GM12878 (cell line): Measurements from ENCODE around the gene SNPH. TPM values are rescaled to one million over a fixed set of nuclear protein-coding genes. Genes with fewer than 3 reads are reported as not detected.

ENCODE experiments used
- ATAC-seq: fragments of 200-7000 bp; cut with Tn5 transposase; 3 replicates; pipeline ENCODE4 v1.9.1; 2020; ENCODE audit warnings: mild to moderate bottlenecking, moderate library complexity
- BruUV-seq: library from RNA; stranded (reverse); fragments of 400-500 nt; replicated peaks from 2 replicates; lab custom pipeline; 2021; lab: Mats Ljungman, UMichigan
- CTCF ChIA-PET: fragments of 300-600 bp; sonication (Branson Sonifier 250); formaldehyde crosslinking; extraction: SDS; loops from one replicate; lab custom pipeline; 2021; ENCODE audit warnings: inconsistent platforms; lab: Yijun Ruan, JAX
- POLR2A ChIA-PET: fragments of 350-600 bp; formaldehyde crosslinking; extraction: SDS; loops from one replicate; lab custom pipeline; 2021; ENCODE audit warnings: inconsistent platforms; lab: Charles Lee
- RAD21 ChIA-PET: fragments of 300-600 bp; sonication (Branson Sonifier 250); formaldehyde crosslinking; loops from one replicate; lab custom pipeline; 2023; ENCODE audit warnings: antibody characterized with exemption; ENCODE audit not compliant: unreplicated experiment; lab: Charles Lee
- SMC1A ChIA-PET: fragments of 300-600 bp; sonication (Branson Sonifier 250); formaldehyde crosslinking; loops from one replicate; lab custom pipeline; 2023; ENCODE audit not compliant: unreplicated experiment, uncharacterized antibody; lab: Charles Lee
- DNase-seq: peaks from one replicate; pipeline ENCODE4 v3.0.0-alpha.2; 2011; ENCODE audit warnings: low read depth, low spot score
- FAIRE-seq: peaks from 3 replicates; lab custom pipeline; 2011; peaks lifted over from hg19 to GRCh38; lab: Jason Lieb, UNC
- H2AFZ ChIP-seq: 2 replicates; pipeline ENCODE4 v1.6.0; 2011; ENCODE audit warnings: low read depth, low read length, control low read depth; ENCODE audit not compliant: control insufficient read depth
- H3K27ac ChIP-seq: 2 replicates; pipeline ENCODE4 v1.5.1; 2011; ENCODE audit warnings: control low read depth; ENCODE audit not compliant: control insufficient read depth, insufficient read depth
- H3K27me3 ChIP-seq, 2 experiments: replicated peaks in 1 of 2; 2 replicates each; pipeline versions ENCODE4 v1.6.0 to v1.6.1; 2011; ENCODE audit warnings: low read length in 1 of 2; ENCODE audit not compliant: control insufficient read depth in 2 of 2, insufficient read depth in 2 of 2
- H3K36me3 ChIP-seq, 2 experiments: 2 replicates each; pipeline ENCODE4 v1.5.1; 2011; ENCODE audit warnings: low read length in 1 of 2; ENCODE audit not compliant: control insufficient read depth in 2 of 2, insufficient read depth in 2 of 2
- H3K4me1 ChIP-seq: 2 replicates; pipeline ENCODE4 v1.6.1; 2011; ENCODE audit warnings: mild to moderate bottlenecking, low read length, moderate library complexity, mixed read lengths; ENCODE audit not compliant: control insufficient read depth, insufficient read depth
- H3K4me2 ChIP-seq: 2 replicates; pipeline ENCODE4 v1.6.0; 2011; ENCODE audit warnings: control low read depth; ENCODE audit not compliant: control insufficient read depth, insufficient read depth
- H3K4me3 ChIP-seq: fragments of 200-600 bp; sonication (generic); 2 replicates; pipeline ENCODE4 v1.5.1; 2016
- H3K79me2 ChIP-seq: 2 replicates; pipeline ENCODE4 v1.6.0; 2011; ENCODE audit warnings: low read length; ENCODE audit not compliant: control insufficient read depth, insufficient read depth
- H3K9ac ChIP-seq: 2 replicates; pipeline ENCODE4 v1.8.0; 2011; ENCODE audit warnings: low read length, control low read depth, mixed read lengths; ENCODE audit not compliant: control insufficient read depth, insufficient read depth
- H3K9me3 ChIP-seq: replicated peaks from 3 replicates; pipeline ENCODE4 v1.5.1; 2011; ENCODE audit warnings: mild to moderate bottlenecking, low read length; ENCODE audit not compliant: control insufficient read depth, insufficient read depth
- H4K20me1 ChIP-seq: 2 replicates; pipeline ENCODE4 v1.6.0; 2011; ENCODE audit not compliant: control insufficient read depth, insufficient read depth
- CREM ChIP-seq: IDR thresholded peaks from 2 replicates; pipeline ENCODE4 v1.6.1; 2014; ENCODE audit warnings: antibody characterized with exemption, low read depth
- ESRRA ChIP-seq: IDR thresholded peaks from 2 replicates; pipeline ENCODE4 v1.6.1; 2012; ENCODE audit warnings: mild to moderate bottlenecking, low read length, improper control_type of control experiment
- HDAC6 ChIP-seq: fragments of 200-600 bp; sonication (generic); IDR thresholded peaks from one replicate; pipeline ENCODE4 v1.8.0; 2017; ENCODE audit warnings: antibody characterized with exemption; ENCODE audit not compliant: unreplicated experiment
- POLR2A ChIP-seq: IDR thresholded peaks from 2 replicates; pipeline ENCODE4 v1.6.1; 2011; ENCODE audit warnings: low read depth, mild to moderate bottlenecking, low read length
- SIX5 ChIP-seq: IDR thresholded peaks from 2 replicates; pipeline ENCODE4 v1.6.1; 2011; ENCODE audit warnings: mild to moderate bottlenecking, low read depth, low read length, moderate library complexity; ENCODE audit not compliant: severe bottlenecking
- SMC3 ChIP-seq: IDR thresholded peaks from 2 replicates; pipeline ENCODE4 v1.6.1; 2011; ENCODE audit warnings: low read length, improper control_type of control experiment, borderline replicate concordance
- STAT1 ChIP-seq: fragments of 450-650 bp; conservative IDR thresholded peaks from 2 replicates; pipeline ENCODE4 v1.6.1; 2014; ENCODE audit warnings: antibody characterized with exemption, mild to moderate bottlenecking
- ZNF24 ChIP-seq: fragments of 450-650 bp; IDR thresholded peaks from 2 replicates; pipeline ENCODE4 v1.6.1; 2017; ENCODE audit warnings: antibody characterized with exemption, mild to moderate bottlenecking
- WGBS: methylation state at CpG from one replicate; pipeline ENCODE4 v1.1.6; 2016; ENCODE audit warnings: low lambda C conversion rate; ENCODE audit not compliant: insufficient replicate concordance, insufficient coverage; ENCODE audit errors: missing lambda C conversion rate; 5-methylcytosine and 5-hydroxymethylcytosine counted together
- in situ Hi-C: fragments of 300-500 bp; cut with MboI; formaldehyde crosslinking; loops from 9 replicates; pipeline ENCODE4 v1.14.3; 2018; ENCODE audit warnings: mixed read lengths
- intact Hi-C: fragments of 100-400 bp; cut with micrococcal nuclease; formaldehyde crosslinking; loops from one replicate; pipeline ENCODE4 v1.14.2; 2022; ENCODE audit not compliant: unreplicated experiment
- polyA plus RNA-seq, 11 experiments: library from polyadenylated mRNA; depleted of rRNA in 4 of 11; unstranded in 6 of 11; stranded (reverse) in 5 of 11; fragments of >200 nt; fragmentation: Nextera tagmentation in 4 of 11; fragmentation: Illumina TruSeq in 1 of 11; extraction: Ambion mirVana in 4 of 11; extraction: Trizol in 1 of 11; gene quantifications; 1 replicate in 1 of 11; 2 replicates in 10 of 11; pipeline versions ENCODE4 v1.2.1 to v1.2.3, GENCODE V29; 2011 to 2016; ENCODE audit warnings: inconsistent platforms in 2 of 11, missing spikeins in 2 of 11, low read depth in 1 of 11
- total RNA-seq, 4 experiments: library from RNA; depleted of rRNA in 3 of 4; stranded (reverse); fragments of >200 nt in 3 of 4; fragmentation: Illumina TruSeq in 1 of 4; extraction: Trizol in 1 of 4; gene quantifications; 2 replicates each; pipeline versions ENCODE4 v1.2.1 to v1.2.3, GENCODE V29; 2013 to 2021
- TF ChIP-seq, protein P1 (sequence below): fragments of 450-650 bp; IDR thresholded peaks from 2 replicates; pipeline ENCODE4 v1.6.1; 2016; ENCODE audit warnings: mild to moderate bottlenecking
- TF ChIP-seq, protein P2 (sequence below): IDR thresholded peaks from 2 replicates; pipeline ENCODE4 v1.6.1; 2012; ENCODE audit warnings: low read length, inconsistent platforms

SNPH gene
- total and polyA plus RNA-seq, 10 of the 15 experiments (the other 5 are each of a cell fraction or from before 2014, with no cell fraction given): 0.02 to 0.45 (median 0.34) TPM; not detected in 2

DNA sequence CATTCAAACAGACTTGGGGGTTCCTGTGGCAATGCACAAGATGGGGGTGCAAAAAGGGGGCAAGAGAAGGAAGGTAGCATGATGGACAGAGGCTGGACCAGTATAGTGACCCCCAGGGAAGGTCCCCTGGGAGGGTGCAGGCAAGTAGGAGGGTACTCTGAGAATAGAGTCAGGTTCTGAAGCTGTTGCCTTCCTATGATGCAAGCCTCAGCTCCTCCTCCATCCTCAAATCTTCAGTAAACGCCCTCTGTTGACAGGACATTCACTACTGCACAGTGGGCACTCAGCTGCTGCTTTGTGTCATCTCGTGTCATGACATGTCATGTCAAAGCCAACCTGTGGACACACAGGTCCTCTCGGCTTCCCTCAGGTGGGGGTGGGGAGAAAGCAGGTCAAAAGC is 68.7 kb downstream of the SNPH start:
- Histone ChIP-seq H3K27ac (no peak overlapping the region), H3K27me3 (no peaks in the 10 kb centered on the region), H3K79me2 (peaks cover 10% of the 10 kb centered on the region), H3K9ac (no peak overlapping the region), H3K9me3 (no peaks in the 10 kb centered on the region), H3K36me3 (no peaks in the 10 kb centered on the region; a peak in 1 of 4 replicates), H4K20me1 (no peaks in the 10 kb centered on the region; the same call in 1 of the 2 replicates), H2AFZ (no peak overlapping the region), H3K4me2 (no peak overlapping the region), H3K4me3 (no peak overlapping the region), H3K4me1 (peaks cover 9% of the 10 kb centered on the region)
- POLR2A ChIA-PET: interaction anchor here (0.5 kb wide), 1 partner anchor 1550 kb away, joined by 3 read pairs; no protein-coding TSS in a partner anchor
- in situ Hi-C loops (no loop called here), intact Hi-C loops (no loop called here)
- FAIRE-seq (no peak), DNase-seq (no peak), ATAC-seq (no peak)
- TF ChIP-seq POLR2A (0 out of 2 replicates have a peak, but pooled peaks have one; percentile 17), STAT1 (no peak)
- TF ChIP-seq, protein P1, sequence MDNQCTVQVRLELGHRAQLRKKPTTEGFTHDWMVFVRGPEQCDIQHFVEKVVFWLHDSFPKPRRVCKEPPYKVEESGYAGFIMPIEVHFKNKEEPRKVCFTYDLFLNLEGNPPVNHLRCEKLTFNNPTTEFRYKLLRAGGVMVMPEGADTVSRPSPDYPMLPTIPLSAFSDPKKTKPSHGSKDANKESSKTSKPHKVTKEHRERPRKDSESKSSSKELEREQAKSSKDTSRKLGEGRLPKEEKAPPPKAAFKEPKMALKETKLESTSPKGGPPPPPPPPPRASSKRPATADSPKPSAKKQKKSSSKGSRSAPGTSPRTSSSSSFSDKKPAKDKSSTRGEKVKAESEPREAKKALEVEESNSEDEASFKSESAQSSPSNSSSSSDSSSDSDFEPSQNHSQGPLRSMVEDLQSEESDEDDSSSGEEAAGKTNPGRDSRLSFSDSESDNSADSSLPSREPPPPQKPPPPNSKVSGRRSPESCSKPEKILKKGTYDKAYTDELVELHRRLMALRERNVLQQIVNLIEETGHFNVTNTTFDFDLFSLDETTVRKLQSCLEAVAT: no peak
- BruUV-seq: no TSS peak
- SMC1A ChIA-PET: no interaction called here
- CTCF ChIA-PET: no interaction called here
- WGBS: 48% methylated on average over 3 of the region's 3 CpGs
- RAD21 ChIA-PET: no interaction called here

DNA sequence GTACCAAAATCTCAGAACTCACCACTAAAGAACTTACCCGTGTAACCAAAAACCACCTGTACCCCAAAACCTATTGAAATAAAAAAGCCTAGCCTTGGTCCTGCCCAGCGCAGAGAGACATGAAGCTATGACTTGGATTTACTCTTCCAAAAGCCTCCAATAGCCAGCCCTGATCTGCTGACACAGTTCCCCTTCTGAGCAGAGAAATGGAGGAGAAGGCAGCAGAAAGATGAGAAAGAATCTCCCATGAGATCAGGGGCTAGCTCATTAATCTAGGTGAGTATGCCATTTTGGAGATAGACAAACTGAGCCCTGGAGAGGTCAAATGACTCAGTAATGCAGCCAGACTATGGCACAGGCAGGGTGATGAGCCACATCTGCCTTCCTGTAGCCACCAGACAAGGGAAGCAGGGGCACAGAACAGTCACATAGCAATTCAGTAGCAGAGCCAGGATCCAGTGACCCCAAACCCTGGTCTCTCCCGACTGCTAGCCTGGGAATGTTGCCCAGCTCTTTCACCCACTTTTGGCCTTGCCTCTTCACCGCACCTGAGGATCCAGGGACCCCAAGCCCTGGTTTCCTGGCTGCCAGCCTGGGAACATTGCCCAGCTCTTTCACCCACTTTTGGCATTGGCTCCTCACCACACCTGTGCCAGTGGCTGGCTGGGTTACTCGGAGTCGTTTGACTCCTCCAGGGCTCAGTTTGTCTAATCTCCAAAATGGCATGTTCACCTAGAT is 70.0 kb downstream of the SNPH start:
- no peak for TF ChIP-seq SMC3
- TF ChIP-seq CREM: no peak
- TF ChIP-seq, protein P2, sequence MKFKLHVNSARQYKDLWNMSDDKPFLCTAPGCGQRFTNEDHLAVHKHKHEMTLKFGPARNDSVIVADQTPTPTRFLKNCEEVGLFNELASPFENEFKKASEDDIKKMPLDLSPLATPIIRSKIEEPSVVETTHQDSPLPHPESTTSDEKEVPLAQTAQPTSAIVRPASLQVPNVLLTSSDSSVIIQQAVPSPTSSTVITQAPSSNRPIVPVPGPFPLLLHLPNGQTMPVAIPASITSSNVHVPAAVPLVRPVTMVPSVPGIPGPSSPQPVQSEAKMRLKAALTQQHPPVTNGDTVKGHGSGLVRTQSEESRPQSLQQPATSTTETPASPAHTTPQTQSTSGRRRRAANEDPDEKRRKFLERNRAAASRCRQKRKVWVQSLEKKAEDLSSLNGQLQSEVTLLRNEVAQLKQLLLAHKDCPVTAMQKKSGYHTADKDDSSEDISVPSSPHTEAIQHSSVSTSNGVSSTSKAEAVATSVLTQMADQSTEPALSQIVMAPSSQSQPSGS: no peak
- TF ChIP-seq ESRRA: no peak
- no peak for TF ChIP-seq ZNF24
- no peak for TF ChIP-seq HDAC6
- no peak for TF ChIP-seq SIX5
- Histone ChIP-seq H3K36me3 (no peaks in the 10 kb centered on the region; a peak in 1 of 4 replicates), H3K4me3 (no peak overlapping the region), H4K20me1 (no peaks in the 10 kb centered on the region; the same call in none of the 2 replicates), H3K4me1 (peaks cover 5% of the 10 kb centered on the region), H3K9ac (no peak overlapping the region), H3K79me2 (no peaks in the 10 kb centered on the region), H2AFZ (no peak overlapping the region), H3K27me3 (no peaks in the 10 kb centered on the region), H3K4me2 (no peak overlapping the region), H3K9me3 (no peaks in the 10 kb centered on the region), H3K27ac (no peak overlapping the region)
- ChIA-PET POLR2A (interaction anchor here (0.6 kb wide), 1 partner anchor 55 kb away, joined by 4 read pairs; no protein-coding TSS in a partner anchor), SMC1A (no interaction called here), CTCF (interaction anchor here (0.7 kb wide), 2 partner anchors 8 to 65 kb away, joined by 3 read pairs; no protein-coding TSS in a partner anchor), RAD21 (no interaction called here)
- DNase-seq (no peak), ATAC-seq (no peak), FAIRE-seq (no peak)
- in situ Hi-C loops (no loop called here), intact Hi-C loops (no loop called here)
- BruUV-seq: no TSS peak
- 92% methylated on average over 6 of the region's 6 CpGs for WGBS
